MV-4-11 (cell line): Measurements from ENCODE around the gene TOP3B.
A peak's percentile ranks its signal among the peaks of the same experiment; 100 is the strongest.

Experiments
- DNase-seq: peaks from one replicate; lab custom pipeline; 2025; lab: John Stamatoyannopoulos, UW

Gene TOP3B

GRCh38 chr22:21982338-21982965 is at the start of gene TOP3B:
TSS of gene TOP3B (minus strand) at chr22:21982787. CDS start at chr22:21975709, 7,078 bp downstream.
- DNase-seq = peak; percentile 69

GRCh38 chr22:22031183-22031945 is 48.8 kb upstream of the TOP3B start:
- peak; percentile 62 for DNase-seq

GRCh38 chr22:22030493-22031182 is 48.1 kb upstream of the TOP3B start:
- peak; percentile 61 for DNase-seq

GRCh38 chr22:22027955-22028354 is 45.4 kb upstream of the TOP3B start:
- no peak for DNase-seq

GRCh38 chr22:22026157-22026831 is 43.7 kb upstream of the TOP3B start:
- peak; percentile 83 for DNase-seq

- peak; percentile 7 for DNase-seq
These were observed 43.0 kb upstream of the TOP3B start for GRCh38 chr22:22025320-22026156.

- DNase-seq = no peak
These were observed 41.9 kb upstream of the TOP3B start for GRCh38 chr22:22024440-22024839.

- no peak for DNase-seq
These were observed 41.1 kb upstream of the TOP3B start for GRCh38 chr22:22023581-22024137.

GRCh38 chr22:22022947-22023534 is 40.5 kb upstream of the TOP3B start:
- DNase-seq = no peak

GRCh38 chr22:22022255-22022840 is 39.8 kb upstream of the TOP3B start:
- DNase-seq = no peak

- DNase-seq = no peak
These were observed 38.7 kb upstream of the TOP3B start for GRCh38 chr22:22021162-22021750.

GRCh38 chr22:22020425-22020852 is 37.9 kb upstream of the TOP3B start:
- no peak for DNase-seq

- no peak for DNase-seq
These were observed 37.3 kb upstream of the TOP3B start for GRCh38 chr22:22019659-22020424.

GRCh38 chr22:22018825-22019658 is 36.5 kb upstream of the TOP3B start:
- DNase-seq = no peak

GRCh38 chr22:22015631-22016030 is 33.0 kb upstream of the TOP3B start:
- DNase-seq = no peak

GRCh38 chr22:22014285-22014659 is 31.7 kb upstream of the TOP3B start:
- DNase-seq = no peak

- DNase-seq = no peak
These were observed 31.1 kb upstream of the TOP3B start for GRCh38 chr22:22013559-22014284.

GRCh38 chr22:22011964-22012363 is 29.4 kb upstream of the TOP3B start:
- DNase-seq = no peak
